Muscle layer of duodenum (tissue), 2 donors: Measurements from ENCODE around the gene GASK1A.
"Not testable (repeated sequence)": the region's sequence is repeated elsewhere in the genome, so short reads cannot be mapped to it uniquely, and the experiment has no call there.

ENCODE experiments used
- H3K27ac ChIP-seq: one replicate; pipeline ENCODE4 v1.7.0; 2013; ENCODE audit warnings: mild to moderate bottlenecking, low read length
- H3K27me3 ChIP-seq: one replicate; pipeline ENCODE4 v1.7.0; 2013; ENCODE audit warnings: low read depth, mild to moderate bottlenecking, control low read depth, low read length
- H3K36me3 ChIP-seq, 2 donors: one replicate each; pipeline ENCODE4 v1.7.0; 2013; ENCODE audit warnings: low read length in 2 of 2, control low read depth in 1 of 2, mild to moderate bottlenecking in 1 of 2; ENCODE audit not compliant: insufficient read depth in 2 of 2, control insufficient read depth in 1 of 2
- H3K4me1 ChIP-seq, 2 donors: one replicate each; pipeline ENCODE4 v1.7.0; 2013; ENCODE audit warnings: low read length in 2 of 2, mild to moderate bottlenecking in 2 of 2, control low read depth in 1 of 2, moderate library complexity in 1 of 2; ENCODE audit not compliant: insufficient read depth in 2 of 2, control insufficient read depth in 1 of 2
- H3K4me3 ChIP-seq, 2 donors: one replicate each; pipeline ENCODE4 v1.7.0; 2013; ENCODE audit warnings: low read length in 2 of 2, low read depth in 1 of 2, mild to moderate bottlenecking in 1 of 2
- H3K9me3 ChIP-seq, 2 donors: one replicate each; pipeline ENCODE4 v1.7.0; 2013; ENCODE audit warnings: low read length in 2 of 2, control low read depth in 1 of 2, mild to moderate bottlenecking in 1 of 2; ENCODE audit not compliant: control insufficient read depth in 1 of 2
- donor health status: healthy.

The GASK1A gene

DNA sequence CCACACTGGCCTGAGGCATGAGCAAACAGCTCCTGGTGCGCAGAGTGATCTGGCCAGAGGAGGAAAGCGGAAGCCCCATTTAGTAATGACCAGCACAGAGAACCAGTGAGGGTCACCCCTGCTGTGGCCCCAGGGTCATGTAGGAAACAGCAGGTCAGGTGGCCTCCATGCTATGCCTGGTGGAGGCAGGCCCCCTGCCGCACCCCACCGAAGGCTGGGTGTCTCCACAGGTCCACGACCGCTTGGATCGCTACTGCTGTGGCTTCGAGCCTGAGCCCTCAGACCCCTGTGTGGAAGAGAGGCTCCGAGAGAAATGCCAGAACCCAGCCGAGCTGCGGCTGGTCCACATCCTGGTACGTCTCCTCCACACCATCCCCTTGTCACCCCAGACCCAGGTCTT lies 74.2 kb downstream of the GASK1A start:
- H3K27me3 ChIP-seq, result no peaks in the 10 kb centered on the region
- H3K4me3 ChIP-seq, result no peak overlapping the region
- H3K36me3 ChIP-seq, result peaks cover 0 to 4% of the 10 kb centered on the region in 2 donors
- H3K4me1 ChIP-seq, result no peaks in the 10 kb centered on the region
- H3K9me3 ChIP-seq, result peaks cover 0 to 19% of the 10 kb centered on the region in 2 donors
- H3K27ac ChIP-seq, result no peak overlapping the region

DNA sequence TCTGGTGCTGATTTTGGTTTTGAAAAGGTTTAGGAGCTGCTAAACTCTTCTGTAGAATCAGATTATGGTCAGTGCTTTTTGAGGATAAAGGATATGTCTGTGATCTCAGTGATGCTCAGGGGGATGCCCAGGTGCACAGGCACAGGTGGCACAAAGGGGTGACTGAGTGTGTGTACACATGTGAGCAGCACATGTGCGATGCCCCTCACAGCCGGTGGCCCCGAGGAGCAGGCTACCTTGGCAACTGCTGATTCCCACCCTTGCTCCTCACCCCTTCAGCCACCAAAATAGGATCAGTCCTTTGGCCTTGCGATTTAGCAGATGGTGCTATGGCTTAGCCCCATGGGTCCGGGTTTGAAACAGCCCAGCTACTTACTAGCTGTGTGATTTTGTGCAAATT lies 75.6 kb downstream of the GASK1A start:
- Histone ChIP-seq H3K4me3 (no peak overlapping the region), H3K27ac (no peak overlapping the region), H3K9me3 (peaks cover 0 to 8% of the 10 kb centered on the region in 2 donors), H3K4me1 (no peaks in the 10 kb centered on the region), H3K36me3 (peaks cover 0 to 4% of the 10 kb centered on the region in 2 donors), H3K27me3 (no peaks in the 10 kb centered on the region)

DNA sequence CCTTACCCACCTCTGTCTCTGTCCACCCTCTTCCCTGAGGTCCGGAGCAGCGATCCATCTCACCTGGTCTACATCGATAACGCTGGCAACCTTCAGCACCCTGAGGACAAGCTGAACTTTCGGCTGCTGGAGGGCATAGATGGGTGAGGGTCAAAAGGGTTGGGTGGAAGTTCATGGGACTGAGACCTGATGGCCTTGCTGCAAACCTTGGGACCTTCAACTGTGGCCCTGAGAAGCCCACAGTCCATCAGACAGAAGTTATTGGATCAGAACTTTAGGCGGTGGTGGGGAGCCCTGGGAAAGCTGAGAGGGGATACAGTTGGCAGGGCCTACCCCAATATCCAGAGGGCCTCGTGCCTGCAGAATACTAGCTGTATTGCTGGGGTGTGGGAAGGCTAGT lies 76.3 kb downstream of the GASK1A start:
- Histone ChIP-seq H3K27me3 (no peaks in the 10 kb centered on the region), H3K36me3 (peaks cover 0 to 9% of the 10 kb centered on the region in 2 donors), H3K4me3 (no peak overlapping the region), H3K4me1 (no peaks in the 10 kb centered on the region), H3K27ac (no peak overlapping the region), H3K9me3 (peaks cover 0 to 4% of the 10 kb centered on the region in 2 donors)

DNA sequence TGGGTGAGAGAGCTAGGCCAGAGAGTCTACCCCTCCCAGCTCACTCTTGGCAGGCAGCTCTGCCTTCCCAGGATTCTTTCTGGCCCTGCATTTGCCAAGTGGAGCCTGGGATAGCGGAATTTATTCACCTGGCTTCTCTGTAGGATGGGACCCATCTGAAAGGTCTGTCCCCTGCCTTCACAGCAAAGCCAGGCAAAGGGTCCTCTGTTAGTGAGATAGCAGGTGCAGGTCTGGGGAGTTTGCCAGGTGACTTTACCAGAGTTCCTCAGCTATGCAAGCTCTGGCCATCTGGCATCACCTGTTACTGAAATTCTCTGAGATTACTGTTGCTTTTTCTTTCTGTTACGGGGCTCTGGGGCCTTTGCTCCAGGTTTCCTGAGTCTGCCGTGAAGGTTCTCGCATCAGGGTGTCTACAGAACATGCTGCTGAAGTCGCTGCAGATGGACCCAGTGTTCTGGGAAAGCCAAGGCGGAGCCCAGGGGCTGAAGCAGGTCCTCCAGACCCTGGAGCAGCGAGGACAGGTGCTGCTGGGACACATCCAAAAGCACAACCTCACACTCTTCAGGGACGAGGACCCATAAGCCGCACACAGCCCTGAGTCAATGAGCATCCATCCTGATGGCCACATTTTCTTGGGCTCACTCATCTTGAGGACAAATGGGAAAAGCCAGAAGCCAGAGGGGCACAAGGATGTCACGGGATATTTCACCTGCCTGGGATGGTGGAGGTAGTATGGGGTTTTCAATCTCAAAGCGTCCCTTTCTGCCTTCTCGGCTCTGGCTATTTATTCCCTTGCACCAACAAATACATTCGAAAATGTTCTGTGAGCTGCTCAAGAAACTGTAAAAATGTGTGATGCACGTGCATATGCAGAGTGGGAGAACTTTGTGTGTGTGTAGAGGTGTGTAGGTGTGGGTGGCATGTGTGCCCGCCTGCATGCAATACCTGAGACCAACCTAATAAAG lies 77.0 kb downstream of the GASK1A start:
- H3K27me3 ChIP-seq, result no peaks in the 10 kb centered on the region
- peaks cover 0 to 10% of the 10 kb centered on the region in 2 donors for H3K36me3 ChIP-seq
- H3K4me3 ChIP-seq, result no peak overlapping the region
- no peak overlapping the region for H3K27ac ChIP-seq
- no peaks in the 10 kb centered on the region for H3K4me1 ChIP-seq
- peaks cover 0 to 4% of the 10 kb centered on the region in 2 donors for H3K9me3 ChIP-seq

DNA sequence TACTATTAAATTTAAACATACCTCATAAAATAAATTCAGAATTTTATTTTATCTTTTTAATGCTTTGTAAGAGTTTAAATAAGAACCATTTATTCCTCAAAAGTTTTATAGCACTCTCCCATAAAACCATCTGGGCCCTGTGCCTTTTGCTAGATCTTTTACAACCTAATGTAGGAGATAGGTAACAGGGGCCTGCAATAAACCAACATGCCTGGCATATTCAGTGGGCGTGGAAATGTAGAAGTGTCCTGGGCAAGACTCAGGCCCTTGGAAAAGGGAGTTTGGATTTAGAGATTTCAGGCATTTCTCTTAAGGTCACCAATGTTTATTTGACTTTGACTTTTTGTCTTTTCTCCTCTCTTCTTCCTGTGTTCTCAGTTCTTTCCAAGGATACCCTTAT lies 80.3 kb downstream of the GASK1A start:
- Histone ChIP-seq H3K9me3 (peaks cover 0 to 4% of the 10 kb centered on the region in 2 donors), H3K4me1 (no peaks in the 10 kb centered on the region), H3K4me3 (no peak overlapping the region), H3K27ac (no peak overlapping the region), H3K27me3 (no peaks in the 10 kb centered on the region), H3K36me3 (peaks cover 0 to 20% of the 10 kb centered on the region in 2 donors)

DNA sequence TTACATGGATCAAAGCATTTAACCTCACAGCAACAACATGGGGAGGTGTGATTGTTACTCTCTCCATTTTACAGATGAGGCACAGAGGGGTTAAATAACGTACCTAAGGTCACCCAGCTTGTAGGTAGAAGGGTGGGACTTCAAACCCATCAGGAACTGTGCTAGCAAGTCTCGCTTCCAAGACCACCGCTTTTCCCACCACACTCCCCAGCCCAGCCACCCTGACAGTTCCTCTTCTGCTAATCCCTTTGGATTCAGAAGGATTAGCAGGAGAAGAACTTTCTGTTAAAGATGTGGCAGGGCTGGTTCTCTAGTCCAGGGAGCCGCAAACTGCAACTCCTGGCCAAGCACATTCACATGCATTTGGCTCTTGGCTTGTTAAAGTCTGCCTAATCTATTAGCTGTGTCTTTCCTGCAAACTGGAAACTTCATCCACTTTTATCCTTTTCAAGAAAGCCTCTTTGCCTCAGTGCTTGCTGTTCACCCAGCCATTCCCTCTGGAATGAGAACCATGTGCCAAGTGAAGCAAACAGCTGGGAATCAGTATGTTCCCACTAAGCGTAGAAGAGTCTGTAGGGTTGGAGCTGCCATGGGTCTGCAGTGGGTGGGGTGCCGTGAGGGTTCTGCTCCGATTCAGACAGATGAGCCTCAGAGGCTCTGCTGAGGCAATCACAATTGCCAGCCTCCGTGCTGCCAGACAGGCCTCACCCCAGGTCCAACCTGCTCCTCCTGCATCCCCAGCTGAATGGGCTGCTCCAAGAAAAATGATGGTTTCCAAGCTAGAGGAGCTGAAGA lies 82.2 kb downstream of the GASK1A start:
- peaks cover 0 to 17% of the 10 kb centered on the region in 2 donors for H3K36me3 ChIP-seq
- no peaks in the 10 kb centered on the region for H3K4me1 ChIP-seq
- H3K27ac ChIP-seq, result no peak overlapping the region
- no peak overlapping the region for H3K4me3 ChIP-seq
- no peaks in the 10 kb centered on the region for H3K27me3 ChIP-seq
- peaks cover 0 to 4% of the 10 kb centered on the region in 2 donors for H3K9me3 ChIP-seq

DNA sequence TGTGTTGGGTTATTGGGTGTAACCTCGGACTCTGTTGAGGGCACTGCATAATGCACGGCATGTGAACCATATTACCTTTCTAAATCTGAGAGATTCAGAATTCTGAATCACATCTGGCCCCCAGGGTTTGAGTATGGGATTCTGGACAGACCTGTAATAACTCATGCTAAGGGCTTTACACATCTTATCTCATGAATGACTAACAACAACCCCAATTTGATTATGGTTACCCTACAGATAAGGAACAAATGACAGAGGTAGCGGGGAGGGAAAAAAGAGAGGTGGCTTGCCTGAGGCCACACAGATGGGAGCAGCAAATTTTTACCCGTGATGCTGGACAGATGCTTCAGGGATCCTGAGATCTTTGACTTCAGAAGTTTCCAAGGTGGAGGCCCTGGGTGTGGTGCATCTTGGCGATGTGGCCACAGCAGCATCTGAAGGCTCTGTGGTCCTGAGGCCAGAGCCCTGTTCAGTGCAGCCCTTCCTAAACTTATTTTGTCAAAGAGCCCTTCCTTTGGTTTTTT lies 83.0 kb downstream of the GASK1A start:
- no peak overlapping the region for H3K4me3 ChIP-seq
- H3K9me3 ChIP-seq, result peaks cover 0 to 4% of the 10 kb centered on the region in 2 donors
- H3K4me1 ChIP-seq, result no peaks in the 10 kb centered on the region
- H3K27ac ChIP-seq, result no peak overlapping the region
- peaks cover 0 to 16% of the 10 kb centered on the region in 2 donors for H3K36me3 ChIP-seq
- H3K27me3 ChIP-seq, result no peaks in the 10 kb centered on the region

DNA sequence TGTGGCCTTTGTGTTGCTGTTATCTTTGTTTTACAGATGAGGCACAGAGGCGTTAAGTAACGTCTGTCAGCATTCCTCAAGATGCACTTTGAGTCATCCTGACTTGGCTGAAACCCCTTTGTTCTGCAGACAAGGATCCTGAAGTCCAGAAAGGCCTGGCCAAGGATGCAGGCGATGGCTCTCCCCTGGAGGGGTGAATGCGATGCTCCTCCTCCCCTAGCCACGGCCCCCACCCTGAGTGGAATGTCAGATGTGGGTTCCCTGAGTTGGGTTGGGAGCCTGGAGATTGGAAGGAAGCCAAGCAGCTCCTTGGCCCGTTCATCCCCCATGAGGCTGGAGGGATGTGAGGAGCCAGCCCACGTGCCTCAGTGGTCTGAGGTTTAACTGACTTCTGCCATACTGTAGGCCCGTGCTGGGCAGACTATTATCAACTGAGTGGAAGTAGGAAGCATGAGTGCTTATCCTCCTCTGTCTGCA lies 83.5 kb downstream of the GASK1A start:
- no peak overlapping the region for H3K27ac ChIP-seq
- no peak overlapping the region for H3K4me3 ChIP-seq
- no peaks in the 10 kb centered on the region for H3K27me3 ChIP-seq
- H3K4me1 ChIP-seq, result no peaks in the 10 kb centered on the region
- H3K36me3 ChIP-seq, result peaks cover 0 to 16% of the 10 kb centered on the region in 2 donors
- H3K9me3 ChIP-seq, result peaks cover 0 to 4% of the 10 kb centered on the region in 2 donors

DNA sequence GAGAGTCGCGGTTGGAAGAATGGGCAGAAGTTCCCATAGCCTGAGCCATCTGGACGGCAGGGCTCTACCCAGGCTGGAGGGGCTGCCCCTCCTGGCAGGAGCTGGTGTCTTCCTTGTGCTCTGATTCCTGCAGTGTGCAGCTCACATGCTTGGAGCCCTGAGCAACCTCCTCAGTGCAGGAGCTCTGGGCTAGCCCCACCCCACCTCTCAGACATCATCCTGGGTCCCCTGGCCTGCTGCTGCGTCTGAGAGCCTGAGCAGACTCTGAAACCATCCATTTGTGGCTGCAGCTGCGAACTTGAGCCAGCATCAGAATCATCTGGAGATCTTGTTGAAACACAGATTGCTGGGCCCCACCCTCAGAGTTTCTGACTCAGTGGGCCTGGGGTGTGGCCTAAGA lies 84.0 kb downstream of the GASK1A start:
- Histone ChIP-seq H3K27me3 (no peaks in the 10 kb centered on the region), H3K4me3 (no peak overlapping the region), H3K4me1 (no peaks in the 10 kb centered on the region), H3K36me3 (peaks cover 0 to 16% of the 10 kb centered on the region in 2 donors), H3K27ac (no peak overlapping the region), H3K9me3 (peaks cover 0 to 4% of the 10 kb centered on the region in 2 donors)

DNA sequence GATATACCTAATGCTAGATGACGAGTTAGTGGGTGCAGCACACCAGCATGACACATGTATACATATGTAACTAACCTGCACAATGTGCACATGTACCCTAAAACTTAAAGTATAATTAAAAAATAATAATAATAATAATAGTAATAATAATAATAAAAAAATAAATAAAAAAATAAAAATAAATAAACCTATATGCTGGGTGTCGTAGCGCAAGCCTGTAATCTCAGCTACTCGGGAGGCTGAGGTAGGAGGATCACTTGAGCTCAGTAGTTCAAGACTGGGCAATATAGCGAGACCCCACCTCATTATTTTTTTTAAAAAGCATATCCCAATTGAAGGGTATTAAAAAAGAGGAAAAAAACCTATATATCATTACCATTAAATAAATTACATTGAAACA lies 91.6 kb downstream of the GASK1A start:
- not testable (repeated sequence) for H3K27ac ChIP-seq, H3K4me1 ChIP-seq, H3K36me3 ChIP-seq, H3K4me3 ChIP-seq, H3K9me3 ChIP-seq, H3K27me3 ChIP-seq

DNA sequence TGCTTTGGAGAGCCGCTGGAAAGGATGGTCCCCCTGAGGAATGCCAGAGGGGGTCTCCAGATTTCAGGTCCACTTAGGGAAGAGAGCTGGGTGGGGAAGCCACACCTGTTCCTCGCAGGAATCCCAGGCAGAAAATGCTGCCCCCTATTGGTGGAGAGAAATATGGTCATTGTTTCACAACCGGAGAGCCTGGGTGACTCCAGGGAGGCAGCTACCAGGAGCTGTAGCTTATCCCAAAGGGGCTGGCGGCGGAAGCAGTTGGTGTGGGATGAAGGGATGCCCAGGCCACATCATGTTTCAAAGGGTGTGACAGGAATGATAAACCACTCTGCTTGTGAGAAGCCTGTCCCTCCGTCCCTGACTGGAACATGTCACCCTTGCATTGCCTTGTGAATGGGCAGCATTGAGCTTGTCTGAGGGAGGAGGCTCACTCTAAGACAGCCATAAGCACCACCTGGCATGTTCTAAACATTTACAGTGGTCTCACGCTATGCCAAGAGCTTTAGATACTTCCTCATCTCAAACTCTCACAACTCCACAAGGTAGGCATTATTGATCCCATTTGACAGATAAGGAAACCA lies 92.3 kb downstream of the GASK1A start:
- Histone ChIP-seq H3K27me3 (no peaks in the 10 kb centered on the region), H3K9me3 (no peaks in the 10 kb centered on the region), H3K36me3 (no peaks in the 10 kb centered on the region), H3K4me1 (no peaks in the 10 kb centered on the region), H3K27ac (no peak overlapping the region), H3K4me3 (no peak overlapping the region)
